ENCODE measurements around the gene MRPL42.
"Not testable (repeated sequence)": the region's sequence is repeated elsewhere in the genome, so short reads cannot be mapped to it uniquely, and the experiment has no call there.

The MRPL42 gene

GRCh38 chr12:93443576-93443975 is 23.7 kb upstream of the MRPL42 start:
- DNase-seq (ENCODE audit: low read depth in 2 of 3, low spot score in 1 of 3) = no peak

DNA sequence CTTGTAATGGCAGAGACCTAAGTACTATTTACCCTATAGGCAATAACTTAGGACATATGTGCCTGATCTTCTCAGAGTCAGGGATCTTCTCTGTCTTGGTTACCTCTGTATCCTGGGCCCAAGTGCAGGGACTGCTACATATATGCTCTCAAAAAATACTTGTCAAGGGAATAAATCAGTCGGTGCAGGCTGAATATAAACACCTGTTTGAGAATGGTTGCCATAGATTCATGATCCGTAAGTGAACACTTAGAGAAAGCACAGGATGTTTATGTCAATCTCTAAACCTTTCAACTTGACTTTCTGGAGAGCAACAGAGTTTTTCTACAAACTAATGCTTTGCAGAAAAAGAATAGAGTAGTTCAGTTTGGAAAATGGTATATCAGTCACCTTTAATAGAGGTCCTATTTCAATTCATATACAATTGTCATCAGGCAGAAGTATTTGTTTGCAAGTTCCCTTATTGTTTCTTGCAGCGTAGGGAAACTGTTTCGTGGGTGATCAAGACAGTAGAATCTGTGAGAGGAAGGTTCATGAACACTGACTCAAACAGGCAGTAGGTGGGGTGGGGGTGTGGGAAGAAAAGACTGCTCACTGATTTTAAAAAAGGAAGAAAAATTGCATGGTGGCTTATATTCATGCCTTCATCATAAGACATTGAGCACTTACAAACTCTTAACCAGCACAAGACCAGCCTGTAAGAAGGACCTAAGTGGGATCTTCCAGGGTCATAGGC is 19.6 kb upstream of the MRPL42 start:
- DNase-seq (ENCODE audit: low read depth in 2 of 3, low spot score in 1 of 3) = no peak

GRCh38 chr12:93448796-93449195 is 18.5 kb upstream of the MRPL42 start:
- no peak for DNase-seq (ENCODE audit: low read depth in 2 of 3, low spot score in 1 of 3)

GRCh38 chr12:93449277-93449676 is 18.0 kb upstream of the MRPL42 start:
- DNase-seq (ENCODE audit: low read depth in 2 of 3, low spot score in 1 of 3) = no peak

- no peak for DNase-seq (ENCODE audit: low read depth in 2 of 3, low spot score in 1 of 3)
Observed at GRCh38 chr12:93451423-93452158, 15.7 kb upstream of the MRPL42 start.

GRCh38 chr12:93453633-93454032 is 13.7 kb upstream of the MRPL42 start:
- DNase-seq (ENCODE audit: low read depth in 2 of 3, low spot score in 1 of 3) = no peak

GRCh38 chr12:93456077-93456476 is 11.2 kb upstream of the MRPL42 start:
- no peak for DNase-seq (ENCODE audit: low read depth in 2 of 3, low spot score in 1 of 3)

DNA sequence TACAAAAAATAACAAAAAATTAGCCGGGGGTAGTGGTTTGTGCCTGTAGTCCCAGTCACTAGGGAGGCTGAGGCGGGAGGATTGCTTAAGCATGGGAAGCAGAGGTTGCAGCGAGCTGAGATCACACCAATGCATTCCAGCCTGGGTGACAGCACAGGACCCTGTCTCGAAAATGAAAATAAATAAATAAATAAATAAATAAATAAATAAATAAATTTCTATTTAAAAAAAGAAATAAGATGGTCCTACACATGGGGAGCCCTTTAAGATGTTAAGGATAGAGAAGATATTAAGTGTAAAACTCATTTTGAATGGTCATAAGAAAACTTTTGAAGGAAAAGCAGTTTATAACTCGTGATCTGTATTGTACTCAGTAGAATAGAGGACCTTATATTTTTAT is 8.2 kb upstream of the MRPL42 start:
- DNase-seq (ENCODE audit: low read depth in 2 of 3, low spot score in 1 of 3) = no peak

DNA sequence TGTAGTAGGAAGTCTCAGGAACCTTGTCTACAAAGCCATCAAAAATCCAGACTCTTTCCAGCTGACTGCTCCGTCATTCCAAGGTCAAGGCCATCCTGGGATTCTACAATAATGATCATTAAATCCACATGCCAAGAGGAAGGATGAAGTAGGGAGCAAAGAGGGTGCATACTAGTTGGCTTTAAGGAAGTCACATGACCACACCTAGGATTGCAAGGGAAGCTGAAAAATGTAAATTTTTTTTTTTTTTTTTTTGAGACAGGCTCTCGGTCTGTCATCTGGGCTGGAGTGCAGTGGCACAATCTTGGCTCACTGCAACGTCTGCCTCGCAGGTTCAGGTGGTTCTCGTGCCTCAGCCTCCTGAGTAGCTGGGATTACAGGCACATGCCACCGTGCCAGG is 7.3 kb upstream of the MRPL42 start:
- no peak for DNase-seq (ENCODE audit: low read depth in 2 of 3, low spot score in 1 of 3)

GRCh38 chr12:93460902-93461301 is 6.4 kb upstream of the MRPL42 start:
- no peak for DNase-seq (ENCODE audit: low read depth in 2 of 3, low spot score in 1 of 3)

GRCh38 chr12:93461503-93461902 is 5.8 kb upstream of the MRPL42 start:
- no peak for DNase-seq (ENCODE audit: low read depth in 2 of 3, low spot score in 1 of 3)

- DNase-seq (ENCODE audit: low read depth in 2 of 3, low spot score in 1 of 3) = no peak
Observed at GRCh38 chr12:93465841-93466240, 1.5 kb upstream of the MRPL42 start.

DNA sequence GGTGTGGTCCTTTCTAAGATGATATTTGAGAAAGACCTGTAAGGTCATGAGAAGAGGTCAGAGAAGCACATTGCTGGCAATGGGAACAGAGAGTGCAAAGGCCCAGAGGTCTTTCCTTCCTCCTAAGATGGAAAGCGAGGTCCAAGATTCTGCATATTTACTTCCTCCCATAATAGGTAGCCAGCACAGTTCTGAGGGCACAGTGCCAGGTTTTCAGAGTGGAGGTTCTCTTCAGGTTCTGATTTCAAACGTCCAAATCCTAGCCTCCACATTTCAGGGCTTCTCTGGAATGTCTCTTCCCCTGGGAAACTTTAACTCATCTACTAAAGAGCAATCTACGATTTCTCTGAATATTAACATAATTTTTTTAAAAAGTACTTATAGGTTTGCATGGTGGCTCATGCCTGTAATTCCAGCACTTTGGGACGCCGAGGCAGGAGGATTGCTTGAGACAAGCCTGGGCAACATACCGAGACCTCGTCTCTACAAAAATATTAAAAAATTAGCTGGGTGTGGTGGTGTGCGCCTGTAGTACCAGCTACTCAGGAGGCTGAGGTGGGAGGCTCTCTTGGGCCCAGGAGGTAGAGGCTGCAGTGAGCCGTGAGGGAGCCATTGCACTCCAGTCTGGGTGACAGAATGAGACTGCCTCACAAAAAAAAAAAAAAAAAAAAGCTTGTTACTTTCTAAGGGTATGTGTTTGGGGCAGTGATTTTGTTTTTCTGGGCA is 526 bp upstream of the MRPL42 start:
- DNase-seq (ENCODE audit: low read depth in 2 of 3, low spot score in 1 of 3) = no peak

DNA sequence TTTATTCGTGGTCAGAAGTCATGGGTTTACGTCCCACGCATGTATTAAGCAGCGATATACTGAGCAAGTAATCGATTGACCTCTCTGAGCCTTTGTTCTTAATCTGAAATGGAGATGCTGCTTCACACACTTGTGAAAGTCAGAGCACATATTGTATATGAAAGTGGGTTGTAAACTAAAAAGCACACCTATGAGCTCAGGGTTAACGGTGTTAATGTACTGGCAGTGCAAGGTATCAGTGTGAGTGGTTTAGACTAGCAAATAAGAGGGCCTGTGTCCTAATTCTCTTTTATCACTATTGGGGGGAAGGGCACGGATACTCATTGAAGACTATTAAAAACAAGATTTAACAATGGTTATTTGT is 676 bp downstream of the MRPL42 start:
- DNase-seq (ENCODE audit: low read depth in 2 of 3, low spot score in 1 of 3) = no peak

DNA sequence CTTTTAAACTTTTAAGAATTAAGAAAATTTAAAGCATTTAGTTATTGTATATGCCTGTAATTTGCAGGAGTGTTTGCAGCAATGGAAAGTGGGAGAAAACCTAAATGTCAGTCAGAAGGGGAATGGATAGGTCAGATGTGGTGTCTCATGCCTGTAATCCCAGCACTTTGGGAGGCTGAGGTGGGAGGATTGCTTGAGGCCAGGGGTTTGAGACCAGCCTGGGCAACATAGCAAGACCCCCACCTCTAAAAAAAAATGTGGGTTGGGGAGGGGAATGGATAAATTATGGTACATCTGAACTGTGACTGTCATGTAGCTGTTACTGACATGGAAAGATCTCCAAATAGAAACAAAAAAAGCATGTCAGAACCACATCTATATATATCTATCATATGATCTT is 2.1 kb downstream of the MRPL42 start:
- no peak for DNase-seq (ENCODE audit: low read depth in 2 of 3, low spot score in 1 of 3)

- DNase-seq (ENCODE audit: low read depth in 2 of 3, low spot score in 1 of 3) = no peak
Observed at GRCh38 chr12:93476555-93476954, 9.2 kb downstream of the MRPL42 start.

- no peak for DNase-seq (ENCODE audit: low read depth in 2 of 3, low spot score in 1 of 3)
Observed at GRCh38 chr12:93482721-93483120, 15.4 kb downstream of the MRPL42 start.

- no peak for DNase-seq (ENCODE audit: low read depth in 2 of 3, low spot score in 1 of 3)
Observed at GRCh38 chr12:93483151-93483807, 16.0 kb downstream of the MRPL42 start.

DNA sequence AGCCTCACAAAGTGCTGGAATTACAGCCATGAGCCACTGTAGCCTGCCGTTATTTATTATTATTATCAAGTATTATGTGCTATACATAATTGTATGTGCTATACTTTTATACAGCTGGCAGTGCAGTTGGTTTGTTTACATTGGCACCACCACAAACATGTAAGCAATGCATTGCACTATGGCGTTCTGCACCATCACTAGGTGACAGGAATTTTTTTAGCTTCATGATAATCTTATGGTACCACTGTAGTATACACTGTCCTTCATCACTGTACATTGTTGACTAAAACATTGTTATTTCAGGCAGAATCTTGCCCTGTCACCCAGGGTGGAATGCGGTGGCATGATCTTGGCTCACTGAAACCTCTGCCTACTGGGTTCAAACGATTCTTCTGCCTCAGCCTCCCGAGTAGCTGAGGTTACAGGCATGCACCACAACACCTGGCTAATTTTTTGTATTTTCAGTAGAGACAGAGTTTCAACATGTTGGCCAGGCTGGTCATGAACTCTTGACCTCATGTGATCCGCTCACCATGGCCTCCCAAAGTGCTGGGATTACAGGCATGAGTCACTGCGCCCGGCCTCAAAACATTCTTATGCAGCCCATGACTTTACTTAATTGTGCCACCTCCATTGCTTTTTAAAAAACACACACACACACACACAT is 17.1 kb downstream of the MRPL42 start:
- no peak for DNase-seq (ENCODE audit: low read depth in 2 of 3, low spot score in 1 of 3)

DNA sequence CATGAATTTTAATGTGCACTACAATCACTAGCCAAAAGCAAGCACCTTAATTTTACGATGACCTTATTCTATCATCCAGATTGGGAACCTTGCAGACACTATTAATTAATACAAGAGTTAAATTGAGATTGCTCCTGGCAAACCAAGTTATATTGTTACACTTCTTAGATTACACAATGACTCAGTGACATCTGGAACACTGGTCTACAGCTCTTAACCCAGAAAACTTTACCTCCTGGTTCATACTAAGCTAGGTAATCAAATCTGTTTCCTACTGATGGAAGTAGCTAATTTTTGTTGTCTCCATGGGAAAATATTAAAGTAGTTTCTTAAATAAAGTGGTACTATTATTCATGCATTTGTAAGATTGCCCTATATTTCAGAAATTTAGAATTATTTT is 25.5 kb downstream of the MRPL42 start:
- not testable (repeated sequence) for DNase-seq (ENCODE audit: low read depth in 2 of 3, low spot score in 1 of 3)

GRCh38 chr12:93494096-93494495 is 26.8 kb downstream of the MRPL42 start:
- DNase-seq (ENCODE audit: low read depth in 2 of 3, low spot score in 1 of 3) = no peak

All from stimulated activated CD4-positive, alpha-beta T cell treated with anti-CD3 and anti-CD28 coated beads, Interleukin-12 subunit alpha, Interleukin-12 subunit beta, amount 100 ng/mL, for 48 hours (primary cell).